GDM1 (cell line): Measurements from ENCODE around the gene AMOTL1.
"Not testable (repeated sequence)": the region's sequence is repeated elsewhere in the genome, so short reads cannot be mapped to it uniquely, and the experiment has no call there.

Experiments
- DNase-seq: peaks from one replicate; lab custom pipeline; 2025; lab: John Stamatoyannopoulos, UW

The AMOTL1 gene

DNA sequence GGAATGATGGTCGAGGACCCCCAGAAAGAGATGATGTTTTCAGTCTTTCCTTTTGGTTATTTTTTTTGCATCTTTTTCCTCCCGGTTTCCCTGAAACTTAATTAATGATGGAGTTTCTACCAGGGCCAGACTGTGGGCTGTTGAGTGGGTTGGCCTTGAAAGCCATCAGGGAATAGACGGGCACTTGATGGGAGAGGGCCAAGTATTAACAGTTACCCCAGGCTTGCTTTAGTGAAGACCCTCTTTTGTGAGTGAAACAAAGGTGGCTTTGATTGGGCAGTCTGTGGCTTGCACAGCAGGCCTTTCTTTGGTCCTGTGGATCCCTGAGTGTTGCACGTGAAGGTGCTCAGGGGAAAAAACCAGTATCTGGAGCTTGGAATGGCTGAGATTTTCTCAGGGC is 56.9 kb downstream of the AMOTL1 start:
- no peak for DNase-seq

DNA sequence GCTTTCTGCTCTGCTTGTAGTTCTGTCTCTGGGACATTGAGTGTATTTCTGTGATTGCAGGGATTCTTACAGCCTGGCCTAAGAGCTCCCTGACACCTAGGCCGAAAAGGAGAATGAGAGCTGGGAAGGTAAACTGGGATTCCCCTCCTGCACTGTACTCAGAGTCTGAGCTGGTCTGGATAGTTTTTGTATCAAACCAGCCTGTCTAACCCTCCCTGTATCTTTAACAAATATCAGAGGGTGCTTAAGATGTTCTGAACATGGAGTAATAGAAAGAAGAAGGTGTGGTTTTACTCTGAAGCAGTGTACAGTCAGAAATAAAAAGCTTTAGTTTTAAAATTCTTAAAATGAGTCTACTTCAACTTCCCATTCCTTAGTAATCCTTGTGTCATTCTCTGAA is 57.3 kb downstream of the AMOTL1 start:
- DNase-seq: no peak

DNA sequence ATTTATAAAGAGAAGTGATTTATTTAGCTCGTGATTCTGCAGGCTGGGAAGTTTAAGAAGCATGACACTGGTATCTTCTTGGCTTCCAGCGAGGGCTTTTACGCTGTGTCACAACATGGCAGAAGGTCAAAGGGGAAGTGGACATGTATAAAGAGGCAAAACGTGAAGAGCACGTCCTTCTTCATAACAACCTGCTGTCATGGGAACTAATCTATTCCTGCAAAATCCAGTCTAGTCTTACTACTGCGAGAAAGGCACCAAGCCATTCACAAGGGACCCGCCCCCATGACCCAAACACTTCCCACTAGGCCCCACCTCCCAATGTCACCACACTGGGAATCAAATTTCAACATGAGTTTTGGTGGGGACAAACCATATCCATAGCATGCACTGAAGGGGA is 58.3 kb downstream of the AMOTL1 start:
- DNase-seq: no peak

DNA sequence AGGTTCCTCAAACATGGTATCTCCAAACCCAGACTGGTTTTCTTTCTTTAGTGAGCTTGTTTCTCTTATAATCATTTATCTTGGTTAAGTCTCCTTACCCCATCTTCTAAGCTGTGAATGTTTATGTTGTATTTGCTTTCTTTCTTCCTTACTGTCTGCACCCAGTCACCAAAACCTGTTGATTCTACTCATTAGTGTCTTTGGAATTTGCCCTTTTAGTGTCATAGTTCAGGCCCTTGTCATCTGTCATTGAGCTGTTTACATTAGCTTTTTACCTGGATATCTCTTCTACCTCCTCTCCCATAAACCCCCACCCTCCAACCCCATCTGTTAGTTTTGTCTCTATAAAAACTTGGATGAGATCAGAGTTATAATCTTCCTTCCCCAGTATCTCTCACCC is 59.9 kb downstream of the AMOTL1 start:
- DNase-seq: no peak

DNA sequence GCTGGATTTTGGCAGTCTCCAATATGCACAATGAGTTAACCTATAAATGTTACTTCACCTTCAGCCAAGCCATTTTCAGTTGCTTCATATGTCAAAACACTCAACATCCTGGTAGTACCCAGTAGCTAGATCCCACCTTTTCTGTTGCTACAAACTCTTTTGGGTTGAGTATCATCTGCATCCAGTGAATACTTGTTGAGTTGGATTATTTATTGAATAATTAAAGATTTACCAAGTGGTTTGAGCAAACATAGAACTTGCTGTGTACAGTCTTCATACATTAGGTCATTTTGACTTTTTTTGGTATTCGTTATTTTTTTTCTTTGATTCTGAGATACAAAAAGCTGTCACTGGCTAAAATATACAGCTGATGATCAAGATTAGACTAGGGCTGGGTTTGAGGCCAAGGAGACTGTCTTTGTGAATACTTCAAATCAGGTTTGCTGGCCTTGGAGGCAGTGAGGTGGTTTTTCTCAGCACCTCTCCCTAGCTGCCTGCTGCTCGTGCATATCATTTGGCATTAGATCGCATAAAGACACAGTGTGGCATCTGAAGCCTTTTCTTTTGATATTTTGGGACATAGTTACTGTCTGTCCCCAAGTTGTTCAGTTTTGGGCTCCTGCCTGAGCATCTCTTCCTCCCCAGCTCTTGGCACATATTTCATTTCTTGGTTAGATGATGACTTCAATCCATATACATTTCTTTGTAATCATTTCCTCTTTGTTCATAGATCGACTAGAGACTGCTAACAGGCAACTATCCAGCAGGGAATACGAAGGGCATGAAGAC is 62.8 kb downstream of the AMOTL1 start:
- no peak for DNase-seq

DNA sequence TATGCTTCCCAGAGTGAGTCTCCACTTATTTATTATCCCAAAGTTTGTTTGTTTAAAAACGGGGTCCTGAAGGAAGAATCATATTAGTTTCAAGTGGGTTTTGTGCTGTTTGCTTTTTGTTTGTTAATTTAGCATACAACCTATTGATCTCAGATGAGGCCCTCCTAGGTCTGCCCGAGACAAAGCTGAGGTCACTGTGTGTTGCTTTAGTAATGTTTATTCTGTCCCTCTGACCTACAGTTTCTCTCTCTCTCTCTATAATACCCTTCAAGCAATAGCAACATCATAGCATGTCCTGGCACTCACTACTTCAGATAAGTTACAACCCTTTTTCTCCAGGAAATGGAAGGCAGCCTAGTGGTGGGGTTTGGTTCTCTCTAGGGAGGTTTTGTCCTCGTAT is 63.4 kb downstream of the AMOTL1 start:
- DNase-seq: no peak

DNA sequence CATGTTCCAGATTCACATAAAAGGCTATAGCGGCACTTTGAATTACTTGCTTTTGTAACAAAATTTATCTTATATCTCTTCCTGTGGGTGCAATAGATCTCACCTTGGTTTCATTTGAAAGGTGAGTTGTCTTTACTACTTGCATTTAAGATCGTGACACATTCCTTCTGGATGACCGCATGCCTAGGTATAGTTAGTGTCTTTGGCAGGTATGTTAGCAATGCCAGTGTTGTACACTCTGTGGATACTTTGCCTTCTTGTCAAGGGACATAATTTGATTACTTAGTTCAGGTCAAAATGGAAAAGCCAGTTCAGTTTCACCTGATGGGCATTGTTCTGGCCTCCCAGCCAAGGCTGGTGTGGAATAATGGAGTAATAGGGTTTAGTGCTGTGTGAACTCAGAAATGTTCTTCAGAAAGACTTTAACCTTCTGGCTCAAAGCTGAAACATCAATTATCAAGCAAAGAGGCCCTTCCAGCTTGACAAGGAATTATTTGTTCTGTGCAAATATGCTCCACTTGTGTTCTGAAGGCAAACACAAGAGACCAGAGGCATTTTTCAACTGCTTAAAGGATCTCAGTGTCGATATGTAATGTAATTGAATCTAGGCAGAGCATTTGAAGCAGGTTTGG is 64.6 kb downstream of the AMOTL1 start:
- no peak for DNase-seq

DNA sequence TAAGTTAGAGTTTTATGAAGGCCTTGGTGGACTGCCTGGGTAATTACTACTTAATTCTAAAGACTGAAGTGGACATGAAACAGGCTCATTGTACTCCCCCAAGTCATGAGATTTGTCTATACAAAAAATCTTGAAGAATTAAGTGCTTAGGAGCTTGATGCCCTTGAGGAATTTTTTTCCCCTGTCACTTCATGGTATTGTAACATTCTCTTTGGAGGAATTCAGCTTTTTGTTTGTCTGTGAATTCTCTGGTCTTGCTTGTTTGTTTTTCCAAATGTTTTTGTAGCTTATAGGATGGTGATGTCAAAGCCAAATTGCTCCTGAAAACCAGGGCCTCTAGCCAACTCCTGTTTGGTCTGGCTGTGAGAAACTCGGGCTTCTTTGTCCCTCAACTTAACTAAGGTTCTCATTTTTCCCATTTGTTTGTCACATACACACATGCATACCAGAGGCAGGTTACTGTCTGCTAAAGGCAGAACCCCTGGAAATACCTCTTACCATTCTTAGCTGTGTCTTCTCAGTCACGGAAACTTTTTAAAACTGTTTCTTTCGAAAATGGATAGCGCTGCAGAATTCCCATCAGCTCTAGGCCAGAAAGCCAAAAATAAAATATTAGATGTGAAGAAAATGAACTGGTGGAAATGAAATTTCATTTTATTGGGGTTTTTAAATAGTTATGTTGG is 66.9 kb downstream of the AMOTL1 start:
- no peak for DNase-seq

DNA sequence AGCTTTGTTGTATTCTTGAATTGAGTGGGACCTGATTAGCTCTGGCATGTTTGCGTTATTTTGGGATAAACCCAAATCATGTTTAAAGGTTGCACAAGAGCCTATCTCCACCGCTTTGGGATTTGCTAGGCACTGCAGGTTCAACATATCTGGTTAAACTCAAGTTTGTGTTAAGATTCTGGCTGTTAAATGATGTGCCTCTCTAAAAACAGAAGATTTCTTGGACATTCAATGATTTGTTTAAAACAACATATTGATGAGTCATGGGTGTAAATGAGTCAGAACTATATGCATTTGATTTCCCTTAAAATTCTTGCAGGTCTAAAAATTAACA is 67.4 kb downstream of the AMOTL1 start:
- no peak for DNase-seq

DNA sequence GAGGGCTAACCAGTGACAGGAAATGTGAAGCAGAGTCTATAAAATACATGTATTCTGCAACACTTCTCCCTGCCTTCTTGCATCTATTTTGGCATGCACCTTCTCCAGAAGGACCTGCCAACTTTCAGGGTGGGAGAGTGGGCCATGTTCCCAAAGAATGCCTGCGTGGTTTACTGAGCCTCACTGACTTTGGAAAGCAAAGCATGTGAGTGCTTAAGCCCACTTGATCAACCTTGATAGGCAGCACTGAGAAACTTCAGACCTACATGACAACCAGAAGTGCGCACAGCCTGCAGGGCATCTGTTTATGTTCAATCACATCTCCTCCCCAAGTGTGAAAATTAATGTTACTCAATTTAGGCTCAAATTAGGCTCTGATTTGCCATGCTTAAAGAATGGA is 69.2 kb downstream of the AMOTL1 start:
- no peak for DNase-seq

DNA sequence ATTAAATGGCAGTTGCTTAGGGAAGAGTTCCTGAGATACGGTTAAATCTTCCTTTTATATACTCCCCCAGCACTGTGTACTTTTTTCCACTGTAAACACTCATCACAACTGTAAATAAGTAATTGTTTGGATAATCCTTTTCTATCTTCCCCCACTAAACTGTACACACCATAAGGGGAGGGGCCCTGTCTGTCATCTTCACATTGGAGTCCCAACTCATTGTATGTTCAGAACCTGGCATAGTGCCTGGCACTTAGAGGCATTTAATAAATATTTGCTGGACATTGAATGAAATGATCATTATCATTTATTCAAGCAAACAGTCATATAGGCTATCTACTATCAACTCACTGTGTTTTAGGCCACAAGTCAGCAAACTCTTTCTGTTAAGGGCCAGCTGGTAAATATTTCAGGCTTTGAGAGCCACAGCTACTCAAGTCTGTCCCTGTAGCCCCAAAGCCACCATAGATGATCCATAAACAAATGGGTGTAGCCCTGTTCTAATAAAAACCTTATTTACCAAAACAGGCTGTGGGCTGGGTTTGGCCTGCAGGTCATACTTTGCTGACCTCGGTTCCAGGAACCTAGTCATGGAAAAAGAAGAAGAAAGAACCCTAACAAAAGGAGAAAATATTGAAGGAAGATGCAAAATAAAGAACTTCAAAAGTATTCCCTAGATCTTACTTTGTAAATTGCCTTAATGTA is 70.0 kb downstream of the AMOTL1 start:
- DNase-seq: no peak

DNA sequence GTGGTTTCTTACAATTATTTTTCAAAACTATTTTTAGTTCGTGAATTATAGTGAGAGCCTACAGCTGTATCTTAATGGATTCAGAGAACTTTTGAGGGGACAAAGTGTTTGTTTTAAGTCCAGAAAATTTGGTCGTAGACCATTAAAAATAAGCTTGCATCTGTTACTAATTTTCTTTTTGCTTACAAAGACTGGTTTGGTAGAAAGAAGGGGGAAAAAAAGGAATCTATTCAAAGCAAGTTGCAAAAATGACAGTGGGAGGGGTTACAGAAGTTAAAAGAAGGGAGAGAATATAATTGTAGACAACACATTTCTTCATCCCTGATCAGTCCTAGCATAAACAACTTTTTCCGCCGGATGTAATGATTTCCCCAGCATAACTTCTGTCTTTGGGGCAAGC is 72.1 kb downstream of the AMOTL1 start:
- no peak for DNase-seq

DNA sequence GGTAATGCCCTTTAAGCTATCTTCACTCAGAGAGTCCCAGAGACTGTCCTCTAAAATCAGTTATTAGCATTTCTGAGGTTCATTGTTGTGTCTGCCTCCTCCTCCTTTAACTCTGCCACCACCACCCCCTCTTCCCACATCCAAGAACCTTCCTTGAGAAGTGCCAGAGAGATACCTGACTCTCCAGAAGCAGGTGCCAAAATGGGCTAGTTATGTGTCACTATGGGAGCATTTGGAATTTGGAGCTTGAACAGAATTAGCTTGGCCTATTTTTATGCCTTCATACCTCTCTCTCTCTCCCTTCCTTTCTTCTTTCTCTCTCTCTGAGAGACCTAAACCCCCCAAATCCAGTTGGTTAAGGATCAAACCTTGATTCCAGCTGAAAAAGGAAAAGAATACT is 75.9 kb downstream of the AMOTL1 start:
- no peak for DNase-seq

DNA sequence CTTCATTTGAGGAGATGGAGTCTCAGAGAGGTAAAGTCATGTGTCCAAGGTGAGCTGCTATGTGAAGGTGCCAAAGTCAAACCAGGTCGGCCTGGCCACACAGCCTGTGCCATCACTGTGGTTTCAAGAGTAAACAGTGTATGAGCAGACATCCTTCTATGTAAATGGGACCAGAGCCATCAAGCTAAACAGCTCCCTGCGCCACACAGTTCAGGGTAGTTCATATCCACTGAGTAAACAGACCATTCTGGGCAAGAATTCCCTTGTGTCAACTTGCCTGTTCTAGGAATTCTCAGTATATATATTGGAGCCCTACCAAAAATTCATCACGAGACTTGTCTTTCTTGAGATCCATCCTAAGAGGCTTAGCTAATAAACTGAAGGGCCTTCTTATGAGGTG is 77.5 kb downstream of the AMOTL1 start:
- no peak for DNase-seq

DNA sequence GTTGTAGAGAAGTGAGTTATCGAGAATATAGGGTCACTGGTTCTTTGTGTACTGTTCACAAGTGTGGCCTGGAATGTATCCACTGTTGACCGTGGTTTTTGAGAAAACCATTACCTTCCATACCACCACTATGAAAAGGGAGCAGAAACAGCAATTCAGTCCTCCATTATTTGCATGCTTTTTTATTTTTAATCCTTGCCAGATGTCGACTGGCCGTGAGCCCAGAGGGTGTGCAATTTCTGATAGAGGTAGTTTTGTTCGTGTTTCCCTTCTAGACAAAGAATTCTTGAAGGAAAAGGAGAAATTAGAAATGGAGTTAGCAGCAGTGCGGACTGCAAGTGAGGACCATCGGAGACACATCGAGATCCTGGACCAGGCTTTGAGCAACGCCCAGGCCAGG is 81.7 kb downstream of the AMOTL1 start:
- DNase-seq: no peak

DNA sequence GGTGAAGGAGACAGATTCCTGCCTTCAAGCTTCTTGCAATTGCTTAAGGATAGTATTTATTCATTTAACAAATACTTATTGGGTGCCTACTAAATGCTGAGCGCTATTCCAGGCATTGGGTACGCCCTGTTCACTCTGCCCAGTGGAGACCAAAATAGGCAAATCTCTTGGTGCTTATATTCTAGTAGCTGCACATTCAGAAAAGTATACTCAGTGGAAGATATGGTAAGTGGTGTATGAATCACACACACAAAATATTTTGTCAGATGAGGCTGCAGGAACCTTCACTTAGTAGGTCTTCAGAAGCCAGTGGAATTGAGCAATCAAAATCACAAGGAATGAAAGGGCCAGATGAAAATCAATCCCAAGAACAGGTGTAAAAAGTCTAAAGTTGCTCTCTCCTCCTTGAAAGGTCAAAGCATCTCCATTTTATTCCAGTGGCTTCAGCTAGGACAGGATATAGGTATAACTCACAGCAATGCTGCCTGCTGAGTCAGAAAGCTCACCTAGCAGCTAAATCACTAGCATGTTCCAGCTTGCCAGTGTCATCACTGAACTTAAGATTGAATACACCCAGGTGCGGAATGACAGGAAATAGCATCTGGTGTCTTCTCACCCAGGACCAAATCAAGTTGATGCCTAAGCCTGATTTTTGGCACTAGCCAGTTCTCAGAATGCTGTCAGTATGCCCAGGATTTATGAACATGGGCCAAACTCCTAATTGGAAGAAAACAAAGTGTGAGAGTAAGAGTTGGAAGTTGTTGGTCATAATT is 83.9 kb downstream of the AMOTL1 start:
- DNase-seq: no peak

DNA sequence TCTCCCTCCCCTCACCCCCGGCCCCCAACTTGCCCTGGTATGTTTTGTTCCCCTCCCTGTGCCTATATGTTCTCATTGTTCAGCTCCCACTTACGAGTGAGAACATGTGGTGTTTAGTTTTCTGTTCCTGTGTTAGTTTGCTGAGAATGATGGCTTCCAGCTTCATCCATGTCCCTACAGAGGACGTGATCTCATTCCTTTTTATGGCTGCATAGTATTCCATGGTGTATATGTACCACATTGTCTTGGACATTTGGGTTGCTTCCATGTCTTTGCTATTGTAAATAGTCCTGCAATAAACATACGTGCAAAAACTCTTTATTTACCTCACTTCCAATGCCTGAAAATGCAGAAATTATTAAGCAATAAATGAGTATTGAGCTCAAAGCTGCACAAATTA is 85.1 kb downstream of the AMOTL1 start:
- not testable (repeated sequence) for DNase-seq

DNA sequence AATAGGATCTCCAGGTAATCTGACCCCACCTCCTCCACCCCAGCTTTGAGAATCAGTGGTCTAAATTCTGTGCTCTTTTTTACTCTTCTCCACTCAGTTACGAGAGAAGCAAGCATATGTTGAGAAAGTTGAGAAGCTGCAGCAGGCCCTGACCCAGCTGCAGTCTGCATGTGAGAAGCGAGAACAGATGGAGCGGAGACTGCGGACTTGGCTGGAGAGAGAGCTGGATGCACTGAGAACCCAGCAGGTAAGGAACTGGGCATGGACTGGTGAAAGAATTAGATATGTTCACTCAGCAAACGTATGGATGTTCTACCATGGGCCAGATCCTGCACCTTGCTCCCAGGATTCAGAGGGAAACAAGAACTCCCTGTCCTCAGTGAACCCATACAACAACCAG is 85.7 kb downstream of the AMOTL1 start:
- no peak for DNase-seq

DNA sequence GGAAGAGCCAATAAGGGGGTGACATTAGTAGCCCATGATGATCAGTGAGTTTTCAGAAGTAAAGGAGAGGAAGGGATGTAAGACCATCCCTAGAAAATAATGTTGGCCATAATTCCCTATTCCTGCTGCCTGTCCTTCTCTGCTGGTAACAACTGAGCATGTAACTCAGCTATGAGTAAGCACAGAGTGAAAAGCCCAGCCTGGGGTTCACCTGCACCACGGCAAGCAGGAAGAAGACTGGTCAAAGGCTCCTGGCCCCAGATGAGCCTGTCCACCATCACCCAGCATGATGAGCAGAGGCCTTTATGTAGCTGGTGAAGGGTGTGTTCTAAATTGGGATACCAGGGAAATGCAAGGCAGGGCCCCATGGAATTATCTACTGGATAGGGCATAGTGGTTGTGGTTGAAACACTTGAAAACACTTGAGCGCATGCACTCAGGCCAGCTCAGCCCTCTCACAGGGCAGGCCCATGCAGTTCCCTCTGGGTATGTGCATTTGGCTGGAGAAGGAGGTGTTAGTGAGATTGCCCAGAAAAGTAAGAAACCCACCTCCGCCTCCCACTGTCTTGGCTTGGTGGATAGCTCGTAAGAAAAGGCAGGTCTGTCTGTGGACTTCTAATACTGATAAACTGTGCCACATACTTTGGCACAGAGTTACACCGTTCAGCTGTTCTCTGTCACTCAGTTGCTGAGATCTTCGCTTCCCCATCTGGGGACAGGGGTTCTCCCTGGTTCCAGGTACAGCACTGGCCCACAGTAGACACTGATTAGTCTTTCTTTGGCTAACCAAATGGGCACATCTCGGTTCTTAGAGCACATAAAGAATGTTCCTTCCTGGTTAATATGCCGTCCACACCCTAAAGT is 86.8 kb downstream of the AMOTL1 start:
- no peak for DNase-seq

DNA sequence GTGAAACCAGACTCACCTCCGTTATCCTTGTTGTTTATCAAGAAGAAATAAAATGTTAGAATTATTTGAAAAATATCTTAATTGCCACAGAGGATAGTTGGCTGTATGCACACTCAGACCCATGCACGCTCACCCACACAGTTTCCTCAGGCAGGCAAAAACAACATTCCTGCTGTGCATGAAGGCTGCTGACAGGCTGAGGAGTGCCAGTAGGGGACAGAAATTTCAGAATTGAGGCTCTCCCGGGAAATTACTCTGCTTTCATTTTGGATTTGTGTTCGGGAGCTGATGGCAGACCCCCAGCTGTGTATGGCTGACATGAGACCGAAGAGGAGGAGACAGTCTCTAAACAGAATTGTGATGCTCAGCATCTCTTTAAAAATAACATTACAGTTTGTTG is 87.5 kb downstream of the AMOTL1 start:
- DNase-seq: no peak

DNA sequence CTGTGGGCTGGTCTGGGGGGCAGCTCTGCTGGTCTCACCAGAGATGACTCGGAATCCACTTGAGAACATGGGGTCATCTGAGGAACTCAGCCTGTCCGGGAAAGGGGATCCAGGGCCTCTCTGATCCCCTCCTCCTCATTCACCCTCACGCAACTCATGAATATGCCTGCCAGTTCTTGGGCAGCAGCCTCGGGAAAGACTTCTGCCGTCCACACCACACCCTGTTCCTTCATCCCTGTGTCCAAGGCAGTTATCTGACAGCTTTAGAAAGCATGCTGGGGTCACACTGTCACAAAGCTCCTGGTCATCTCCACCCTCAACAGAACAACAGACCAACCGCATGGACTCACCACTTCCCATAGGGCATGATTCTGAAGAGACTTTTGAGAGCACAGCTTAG is 88.3 kb downstream of the AMOTL1 start:
- DNase-seq: no peak
